Measurements from ENCODE around the gene TIPARP.

The TIPARP gene

GRCh38 chr3:156674911-156675829 is 780 bp downstream of the TIPARP start:
- no peak for TF ChIP-seq CTCF (IDR thresholded peaks at IDR 0.05; ENCODE audit: insufficient read depth, low read length, poor library complexity, severe bottlenecking)
- DNase-seq (ENCODE audit: extremely low read depth, insufficient read length), result peak; percentile 71
- Histone ChIP-seq H3K36me3 (ENCODE audit: control insufficient read depth, insufficient read depth, low read length) (peaks cover 9% of the 10 kb centered on the region), H3K27me3 (replicated peaks; ENCODE audit: control insufficient read depth, insufficient read depth, low read length) (no peaks in the 10 kb centered on the region), H3K4me3 (replicated peaks; ENCODE audit: low read depth, low read length) (peak overlapping the region; percentile 75)

GRCh38 chr3:156675830-156676767 is 1.7 kb downstream of the TIPARP start:
- Histone ChIP-seq H3K36me3 (ENCODE audit: control insufficient read depth, insufficient read depth, low read length) (peaks cover 9% of the 10 kb centered on the region), H3K27me3 (replicated peaks; ENCODE audit: control insufficient read depth, insufficient read depth, low read length) (no peaks in the 10 kb centered on the region), H3K4me3 (replicated peaks; ENCODE audit: low read depth, low read length) (peak overlapping the region; percentile 75)
- no peak for DNase-seq (ENCODE audit: extremely low read depth, insufficient read length)
- no peak for TF ChIP-seq CTCF (IDR thresholded peaks at IDR 0.05; ENCODE audit: insufficient read depth, low read length, poor library complexity, severe bottlenecking)

- Histone ChIP-seq H3K36me3 (ENCODE audit: control insufficient read depth, insufficient read depth, low read length) (peaks cover 10% of the 10 kb centered on the region), H3K27me3 (replicated peaks; ENCODE audit: control insufficient read depth, insufficient read depth, low read length) (no peaks in the 10 kb centered on the region), H3K4me3 (replicated peaks; ENCODE audit: low read depth, low read length) (peak overlapping the region; percentile 75)
- DNase-seq (ENCODE audit: extremely low read depth, insufficient read length), result no peak
- TF ChIP-seq CTCF (IDR thresholded peaks at IDR 0.05; ENCODE audit: insufficient read depth, low read length, poor library complexity, severe bottlenecking), result no peak
These were observed 2.5 kb downstream of the TIPARP start for GRCh38 chr3:156676768-156677479.

- DNase-seq (ENCODE audit: extremely low read depth, insufficient read length), result no peak
- Histone ChIP-seq H3K4me3 (replicated peaks; ENCODE audit: low read depth, low read length) (peak overlapping the region; percentile 75), H3K27me3 (replicated peaks; ENCODE audit: control insufficient read depth, insufficient read depth, low read length) (no peaks in the 10 kb centered on the region), H3K36me3 (ENCODE audit: control insufficient read depth, insufficient read depth, low read length) (peaks cover 12% of the 10 kb centered on the region)
- no peak for TF ChIP-seq CTCF (IDR thresholded peaks at IDR 0.05; ENCODE audit: insufficient read depth, low read length, poor library complexity, severe bottlenecking)
These were observed 3.1 kb downstream of the TIPARP start for GRCh38 chr3:156677536-156677935.

- DNase-seq (ENCODE audit: extremely low read depth, insufficient read length), result no peak
- Histone ChIP-seq H3K4me3 (replicated peaks; ENCODE audit: low read depth, low read length) (peak overlapping the region; percentile 75), H3K36me3 (ENCODE audit: control insufficient read depth, insufficient read depth, low read length) (peaks cover 12% of the 10 kb centered on the region), H3K27me3 (replicated peaks; ENCODE audit: control insufficient read depth, insufficient read depth, low read length) (no peaks in the 10 kb centered on the region)
- TF ChIP-seq CTCF (IDR thresholded peaks at IDR 0.05; ENCODE audit: insufficient read depth, low read length, poor library complexity, severe bottlenecking), result no peak
These were observed 3.8 kb downstream of the TIPARP start for GRCh38 chr3:156678197-156678596.

All from GM06990 (cell line).